GM12878 (cell line): ENCODE measurements around the gene DPAGT1. TPM values are rescaled to one million over a fixed set of nuclear protein-coding genes. Genes with fewer than 3 reads are reported as not detected.
A peak's percentile ranks its signal among the peaks of the same experiment; 100 is the strongest.

ENCODE experiments used
- CBFB ChIP-seq: IDR thresholded peaks from 2 replicates; pipeline ENCODE4 v1.6.1; 2016; ENCODE audit warnings: antibody characterized with exemption, low read depth
- CHD1 ChIP-seq: IDR thresholded peaks from 2 replicates; pipeline ENCODE4 v1.6.1; 2012; ENCODE audit warnings: low read depth, low read length, improper control_type of control experiment
- ETV6 ChIP-seq, 2 experiments: fragments of 450-650 bp in 1 of 2; IDR thresholded peaks in 1 of 2; conservative IDR thresholded peaks in 1 of 2; 2 replicates each; pipeline ENCODE4 v1.6.1; 2014; ENCODE audit warnings: antibody characterized with exemption in 1 of 2, borderline replicate concordance in 1 of 2, low read depth in 1 of 2, mild to moderate bottlenecking in 1 of 2, moderate library complexity in 1 of 2
- FOXK2 ChIP-seq: fragments of 450-650 bp; IDR thresholded peaks from 2 replicates; pipeline ENCODE4 v1.6.1; 2017; ENCODE audit warnings: mild to moderate bottlenecking, moderate library complexity
- HDAC2 ChIP-seq: fragments of 200-600 bp; sonication (generic); IDR thresholded peaks from 2 replicates; pipeline ENCODE4 v1.6.1; 2017
- KDM1A ChIP-seq: fragments of 200-600 bp; sonication (generic); IDR thresholded peaks from 2 replicates; pipeline ENCODE4 v1.6.1; 2016; ENCODE audit warnings: borderline replicate concordance
- MTA2 ChIP-seq: fragments of 450-650 bp; IDR thresholded peaks from 2 replicates; pipeline ENCODE4 v1.6.1; 2016; ENCODE audit warnings: low read depth, mild to moderate bottlenecking, moderate library complexity
- NFXL1 ChIP-seq: fragments of 450-650 bp; IDR thresholded peaks from 2 replicates; pipeline ENCODE4 v1.6.1; 2017; ENCODE audit warnings: antibody characterized with exemption, mild to moderate bottlenecking, borderline replicate concordance
- NR2C1 ChIP-seq: fragments of 450-650 bp; IDR thresholded peaks from 2 replicates; pipeline ENCODE4 v1.6.1; 2017; ENCODE audit warnings: antibody characterized with exemption, mild to moderate bottlenecking, moderate library complexity
- NRF1 ChIP-seq: conservative IDR thresholded peaks from 2 replicates; pipeline ENCODE4 v1.6.1; 2011; ENCODE audit warnings: mild to moderate bottlenecking, low read depth, low read length, improper control_type of control experiment
- RAD21 ChIP-seq: IDR thresholded peaks from 2 replicates; pipeline ENCODE4 v1.6.1; 2011; ENCODE audit warnings: mild to moderate bottlenecking, low read depth, low read length, moderate library complexity; ENCODE audit not compliant: insufficient read depth
- RAD51 ChIP-seq: fragments of 450-650 bp; IDR thresholded peaks from 2 replicates; pipeline ENCODE4 v1.6.1; 2016; ENCODE audit warnings: moderate library complexity, mild to moderate bottlenecking, inconsistent platforms
- SIN3A ChIP-seq: IDR thresholded peaks from 2 replicates; pipeline ENCODE4 v1.6.1; 2012; ENCODE audit warnings: low read depth, low read length, improper control_type of control experiment
- SP1 ChIP-seq: IDR thresholded peaks from one replicate; pipeline ENCODE4 v1.6.1; 2011; ENCODE audit warnings: low read depth, low read length
- TAF1 ChIP-seq: IDR thresholded peaks from 2 replicates; pipeline ENCODE4 v1.6.1; 2011; ENCODE audit warnings: mild to moderate bottlenecking, low read depth, low read length, borderline replicate concordance
- TARDBP ChIP-seq: IDR thresholded peaks from 2 replicates; pipeline ENCODE4 v1.6.1; 2016; ENCODE audit warnings: borderline replicate concordance
- TCF12 ChIP-seq: IDR thresholded peaks from 2 replicates; pipeline ENCODE4 v1.6.1; 2011; ENCODE audit warnings: low read depth, mild to moderate bottlenecking, low read length
- ZNF274 ChIP-seq: IDR thresholded peaks from one replicate; pipeline ENCODE4 v1.8.0; 2011; ENCODE audit not compliant: insufficient read length, insufficient read depth
- ZNF384 ChIP-seq: IDR thresholded peaks from 2 replicates; pipeline ENCODE4 v1.6.1; 2012; ENCODE audit warnings: low read depth, mild to moderate bottlenecking, low read length, improper control_type of control experiment, borderline replicate concordance
- ZSCAN29 ChIP-seq: fragments of 450-650 bp; IDR thresholded peaks from 2 replicates; pipeline ENCODE4 v1.6.1; 2017; ENCODE audit warnings: mild to moderate bottlenecking, moderate library complexity
- polyA plus RNA-seq, 11 experiments: library from polyadenylated mRNA; depleted of rRNA in 4 of 11; unstranded in 6 of 11; stranded (reverse) in 5 of 11; fragments of >200 nt; fragmentation: Nextera tagmentation in 4 of 11; fragmentation: Illumina TruSeq in 1 of 11; extraction: Ambion mirVana in 4 of 11; extraction: Trizol in 1 of 11; gene quantifications; 1 replicate in 1 of 11; 2 replicates in 10 of 11; pipeline versions ENCODE4 v1.2.1 to v1.2.3, GENCODE V29; 2011 to 2016; ENCODE audit warnings: inconsistent platforms in 2 of 11, missing spikeins in 2 of 11, low read depth in 1 of 11
- total RNA-seq, 4 experiments: library from RNA; depleted of rRNA in 3 of 4; stranded (reverse); fragments of >200 nt in 3 of 4; fragmentation: Illumina TruSeq in 1 of 4; extraction: Trizol in 1 of 4; gene quantifications; 2 replicates each; pipeline versions ENCODE4 v1.2.1 to v1.2.3, GENCODE V29; 2013 to 2021
- TF ChIP-seq, protein P1 (sequence below): fragments of 450-650 bp; IDR thresholded peaks from 2 replicates; pipeline ENCODE4 v1.6.1; 2017; ENCODE audit warnings: antibody characterized with exemption, mild to moderate bottlenecking, moderate library complexity
- TF ChIP-seq, protein P2 (sequence below): fragments of 450-650 bp; formaldehyde crosslinking; IDR thresholded peaks from 2 replicates; pipeline ENCODE4 v1.4.0; 2022; ENCODE audit warnings: mild to moderate bottlenecking, moderate library complexity
- TF ChIP-seq, protein P3 (sequence below): IDR thresholded peaks from 2 replicates; pipeline ENCODE4 v1.6.1; 2011; ENCODE audit warnings: low read depth, mild to moderate bottlenecking, low read length, moderate library complexity, borderline replicate concordance; ENCODE audit errors: extremely low read depth
- TF ChIP-seq, protein P4 (sequence below): IDR thresholded peaks from 2 replicates; pipeline ENCODE4 v1.6.1; 2011; ENCODE audit warnings: mild to moderate bottlenecking, low read depth, low read length, moderate library complexity; ENCODE audit not compliant: insufficient replicate concordance

Gene DPAGT1
- total and polyA plus RNA-seq, 10 of the 15 experiments (the other 5 are each of a cell fraction or from before 2014, with no cell fraction given): 20.5 to 95.6 (median 54.3) TPM

DNA sequence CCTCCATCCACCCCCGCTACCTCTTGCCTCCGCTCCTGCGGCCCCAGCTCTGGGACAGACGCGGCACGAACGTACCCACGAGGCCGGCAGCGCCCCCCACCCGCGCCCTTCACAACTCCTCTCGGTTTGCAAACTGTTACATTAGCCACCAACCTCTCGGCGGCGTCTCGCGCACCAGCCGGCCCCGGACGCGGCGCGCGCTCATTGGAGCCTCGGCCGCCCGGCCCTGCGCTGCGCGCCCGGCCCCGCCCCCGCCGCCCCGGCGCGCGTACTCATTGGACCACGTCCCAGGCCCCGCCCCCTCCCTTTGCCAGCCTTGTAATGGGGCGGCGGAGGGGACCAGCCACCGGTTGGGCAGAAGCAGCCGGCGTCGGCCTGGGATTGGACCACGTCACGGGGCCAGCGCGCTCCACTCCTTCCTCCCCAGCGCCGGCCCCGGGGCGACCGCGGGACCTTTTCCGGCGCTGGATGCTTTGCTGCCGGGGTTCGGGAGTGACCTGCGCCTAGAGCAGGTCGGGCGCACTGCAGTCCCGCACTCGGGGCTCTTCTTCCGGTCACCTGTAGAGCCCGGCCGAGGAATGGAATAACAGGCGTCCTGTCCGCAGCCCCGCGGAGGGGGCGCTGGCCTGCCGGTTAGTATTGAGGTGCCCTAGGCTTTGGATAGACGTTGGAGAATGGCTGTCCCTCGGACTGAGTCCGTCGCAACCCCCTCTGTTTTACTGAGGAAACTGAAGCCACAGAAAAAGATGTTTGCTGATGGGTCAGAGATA lies 44.5 kb downstream of the DPAGT1 start, which contains the start of gene HYOU1 (continued):
- TF ChIP-seq NFXL1: no peak
- no peak for TF ChIP-seq RAD51
- TF ChIP-seq ZSCAN29: no peak
- TF ChIP-seq NRF1: peak; percentile 27; the same call in 1 of the 2 replicates
- TF ChIP-seq, protein P1, sequence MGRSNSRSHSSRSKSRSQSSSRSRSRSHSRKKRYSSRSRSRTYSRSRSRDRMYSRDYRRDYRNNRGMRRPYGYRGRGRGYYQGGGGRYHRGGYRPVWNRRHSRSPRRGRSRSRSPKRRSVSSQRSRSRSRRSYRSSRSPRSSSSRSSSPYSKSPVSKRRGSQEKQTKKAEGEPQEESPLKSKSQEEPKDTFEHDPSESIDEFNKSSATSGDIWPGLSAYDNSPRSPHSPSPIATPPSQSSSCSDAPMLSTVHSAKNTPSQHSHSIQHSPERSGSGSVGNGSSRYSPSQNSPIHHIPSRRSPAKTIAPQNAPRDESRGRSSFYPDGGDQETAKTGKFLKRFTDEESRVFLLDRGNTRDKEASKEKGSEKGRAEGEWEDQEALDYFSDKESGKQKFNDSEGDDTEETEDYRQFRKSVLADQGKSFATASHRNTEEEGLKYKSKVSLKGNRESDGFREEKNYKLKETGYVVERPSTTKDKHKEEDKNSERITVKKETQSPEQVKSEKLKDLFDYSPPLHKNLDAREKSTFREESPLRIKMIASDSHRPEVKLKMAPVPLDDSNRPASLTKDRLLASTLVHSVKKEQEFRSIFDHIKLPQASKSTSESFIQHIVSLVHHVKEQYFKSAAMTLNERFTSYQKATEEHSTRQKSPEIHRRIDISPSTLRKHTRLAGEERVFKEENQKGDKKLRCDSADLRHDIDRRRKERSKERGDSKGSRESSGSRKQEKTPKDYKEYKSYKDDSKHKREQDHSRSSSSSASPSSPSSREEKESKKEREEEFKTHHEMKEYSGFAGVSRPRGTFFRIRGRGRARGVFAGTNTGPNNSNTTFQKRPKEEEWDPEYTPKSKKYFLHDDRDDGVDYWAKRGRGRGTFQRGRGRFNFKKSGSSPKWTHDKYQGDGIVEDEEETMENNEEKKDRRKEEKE: peak; percentile 73; the same call in 1 of the 2 replicates
- TF ChIP-seq, protein P2, sequence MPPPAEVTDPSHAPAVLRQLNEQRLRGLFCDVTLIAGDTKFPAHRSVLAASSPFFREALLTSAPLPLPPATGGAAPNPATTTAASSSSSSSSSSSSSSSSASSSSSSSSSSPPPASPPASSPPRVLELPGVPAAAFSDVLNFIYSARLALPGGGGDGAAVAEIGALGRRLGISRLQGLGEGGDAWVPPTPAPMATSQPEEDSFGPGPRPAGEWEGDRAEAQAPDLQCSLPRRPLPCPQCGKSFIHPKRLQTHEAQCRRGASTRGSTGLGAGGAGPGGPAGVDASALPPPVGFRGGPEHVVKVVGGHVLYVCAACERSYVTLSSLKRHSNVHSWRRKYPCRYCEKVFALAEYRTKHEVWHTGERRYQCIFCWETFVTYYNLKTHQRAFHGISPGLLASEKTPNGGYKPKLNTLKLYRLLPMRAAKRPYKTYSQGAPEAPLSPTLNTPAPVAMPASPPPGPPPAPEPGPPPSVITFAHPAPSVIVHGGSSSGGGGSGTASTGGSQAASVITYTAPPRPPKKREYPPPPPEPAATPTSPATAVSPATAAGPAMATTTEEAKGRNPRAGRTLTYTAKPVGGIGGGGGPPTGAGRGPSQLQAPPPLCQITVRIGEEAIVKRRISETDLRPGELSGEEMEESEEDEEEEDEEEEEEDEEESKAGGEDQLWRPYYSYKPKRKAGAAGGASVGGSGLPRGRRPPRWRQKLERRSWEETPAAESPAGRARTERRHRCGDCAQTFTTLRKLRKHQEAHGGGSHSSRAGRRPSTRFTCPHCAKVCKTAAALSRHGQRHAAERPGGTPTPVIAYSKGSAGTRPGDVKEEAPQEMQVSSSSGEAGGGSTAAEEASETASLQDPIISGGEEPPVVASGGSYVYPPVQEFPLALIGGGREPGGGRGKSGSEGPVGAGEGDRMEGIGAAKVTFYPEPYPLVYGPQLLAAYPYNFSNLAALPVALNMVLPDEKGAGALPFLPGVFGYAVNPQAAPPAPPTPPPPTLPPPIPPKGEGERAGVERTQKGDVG: no peak
- TF ChIP-seq ETV6 (conservative IDR thresholded peaks at IDR 0.05 in 1 of 2, IDR thresholded peaks at IDR 0.05 in 1 of 2; ENCODE audit: borderline replicate concordance in 1 of 2, low read depth in 1 of 2): no peak
- peak; percentile 79 for TF ChIP-seq FOXK2
- peak; percentile 17; the same call in 1 of the 2 replicates for TF ChIP-seq SIN3A
- TF ChIP-seq, protein P3, sequence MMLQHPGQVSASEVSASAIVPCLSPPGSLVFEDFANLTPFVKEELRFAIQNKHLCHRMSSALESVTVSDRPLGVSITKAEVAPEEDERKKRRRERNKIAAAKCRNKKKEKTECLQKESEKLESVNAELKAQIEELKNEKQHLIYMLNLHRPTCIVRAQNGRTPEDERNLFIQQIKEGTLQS: no peak
- TF ChIP-seq ZNF384: no peak
- no peak for TF ChIP-seq KDM1A
- 0 out of 2 replicates have a peak, but pooled peaks have one; percentile 4 for TF ChIP-seq NR2C1
- TF ChIP-seq TCF12: 0 out of 2 replicates have a peak, but pooled peaks have one; percentile 35
- peak; percentile 66 for TF ChIP-seq SP1
- no peak for TF ChIP-seq RAD21
- no peak for TF ChIP-seq HDAC2
- TF ChIP-seq CHD1: 0 out of 2 replicates have a peak, but pooled peaks have one; percentile 38
- TF ChIP-seq TARDBP: no peak
- TF ChIP-seq CBFB: peak; percentile 63; the same call in 1 of the 2 replicates
- TF ChIP-seq TAF1: peak; percentile 88
- TF ChIP-seq MTA2: no peak
- TF ChIP-seq, protein P4, sequence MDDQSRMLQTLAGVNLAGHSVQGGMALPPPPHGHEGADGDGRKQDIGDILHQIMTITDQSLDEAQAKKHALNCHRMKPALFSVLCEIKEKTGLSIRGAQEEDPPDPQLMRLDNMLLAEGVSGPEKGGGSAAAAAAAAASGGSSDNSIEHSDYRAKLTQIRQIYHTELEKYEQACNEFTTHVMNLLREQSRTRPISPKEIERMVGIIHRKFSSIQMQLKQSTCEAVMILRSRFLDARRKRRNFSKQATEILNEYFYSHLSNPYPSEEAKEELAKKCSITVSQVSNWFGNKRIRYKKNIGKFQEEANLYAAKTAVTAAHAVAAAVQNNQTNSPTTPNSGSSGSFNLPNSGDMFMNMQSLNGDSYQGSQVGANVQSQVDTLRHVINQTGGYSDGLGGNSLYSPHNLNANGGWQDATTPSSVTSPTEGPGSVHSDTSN: no peak
- TF ChIP-seq ZNF274: no peak
